ENCODE measurements around the gene SERP1. TPM values are rescaled to one million over a fixed set of nuclear protein-coding genes. Genes with fewer than 3 reads are reported as not detected.

Gene SERP1
- total RNA-seq, 1 donor from 2014 or later, result 237 TPM

DNA sequence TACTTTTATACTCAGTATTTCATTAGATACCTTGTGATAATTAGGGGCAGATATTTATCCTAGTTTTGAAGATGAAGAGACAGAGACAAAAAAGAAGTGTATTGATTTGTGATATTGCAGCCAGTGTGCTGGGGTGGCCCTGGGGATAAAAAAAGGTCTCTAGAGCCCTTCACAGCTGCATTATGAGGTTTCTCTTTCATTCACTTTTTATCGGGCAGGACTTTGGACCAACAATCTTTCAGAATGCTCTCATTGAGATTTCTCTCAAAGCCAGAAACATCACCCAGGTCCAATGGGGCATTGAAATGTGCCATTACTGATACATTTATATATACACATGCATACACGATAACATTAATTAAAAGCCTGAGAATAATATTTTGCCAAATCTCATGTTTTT lies 36.3 kb upstream of the SERP1 start:
- intact Hi-C loops (cut with DNase I), result no loop called here
- peaks cover 40 to 45% of the 10 kb centered on the region in 2 donors for H3K36me3 ChIP-seq

GRCh38 chr3:150581174-150581573 lies 34.9 kb upstream of the SERP1 start:
- Histone ChIP-seq H3K27me3 (no peaks in the 10 kb centered on the region), H3K4me1 (no peaks in the 10 kb centered on the region), H3K27ac (no peak overlapping the region), H3K36me3 (peaks cover 46 to 56% of the 10 kb centered on the region in 2 donors), H3K4me3 (no peak overlapping the region), H3K9me3 (no peaks in the 10 kb centered on the region)
- no peak for TF ChIP-seq CTCF (IDR thresholded peaks at IDR 0.05)
- intact Hi-C loops (cut with DNase I), result no loop called here
- DNase-seq (ENCODE audit: low spot score in 2 of 2), result no peak

More for the DNA sequence above, 36.3 kb upstream of the SERP1 start:
- Histone ChIP-seq H3K4me3 (no peak overlapping the region), H3K4me1 (no peaks in the 10 kb centered on the region), H3K9me3 (no peaks in the 10 kb centered on the region), H3K27ac (no peak overlapping the region), H3K27me3 (no peaks in the 10 kb centered on the region)
- DNase-seq (ENCODE audit: low spot score in 2 of 2), result no peak
- TF ChIP-seq CTCF (IDR thresholded peaks at IDR 0.05), result no peak

- no peak overlapping the region for H3K4me3 ChIP-seq
- no peak for TF ChIP-seq CTCF (IDR thresholded peaks at IDR 0.05)
- intact Hi-C loops (cut with DNase I), result no loop called here
- H3K27ac ChIP-seq, result no peak overlapping the region
- H3K36me3 ChIP-seq, result peaks cover 25 to 46% of the 10 kb centered on the region in 2 donors
- no peak for DNase-seq (ENCODE audit: low spot score in 2 of 2)
- H3K4me1 ChIP-seq, result no peaks in the 10 kb centered on the region
- H3K9me3 ChIP-seq, result no peaks in the 10 kb centered on the region
- H3K27me3 ChIP-seq, result no peaks in the 10 kb centered on the region
Measured at GRCh38 chr3:150577855-150578254, 31.6 kb upstream of the SERP1 start.

DNA sequence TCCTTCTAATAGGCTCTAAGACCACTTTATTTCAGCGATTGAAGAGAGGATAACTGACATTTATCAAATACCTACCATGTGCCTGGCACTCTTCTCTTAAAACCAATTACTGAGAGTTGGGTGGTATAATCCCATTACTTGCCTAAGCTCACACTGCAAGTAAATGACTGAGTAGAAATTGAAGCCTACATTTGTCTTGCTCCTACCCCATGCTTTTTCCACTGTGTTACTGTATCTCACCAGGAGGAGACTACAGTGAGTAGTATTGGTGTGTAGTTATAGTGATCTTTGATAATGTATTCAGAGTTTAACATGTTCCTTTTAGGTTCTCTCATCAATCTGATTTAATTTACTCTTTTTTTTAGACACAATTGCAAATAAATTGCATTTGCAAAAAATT lies 21.0 kb upstream of the SERP1 start:
- intact Hi-C loops (cut with DNase I), result no loop called here
- DNase-seq (ENCODE audit: low spot score in 2 of 2), result no peak
- peaks cover 20 to 48% of the 10 kb centered on the region in 2 donors for H3K36me3 ChIP-seq

DNA sequence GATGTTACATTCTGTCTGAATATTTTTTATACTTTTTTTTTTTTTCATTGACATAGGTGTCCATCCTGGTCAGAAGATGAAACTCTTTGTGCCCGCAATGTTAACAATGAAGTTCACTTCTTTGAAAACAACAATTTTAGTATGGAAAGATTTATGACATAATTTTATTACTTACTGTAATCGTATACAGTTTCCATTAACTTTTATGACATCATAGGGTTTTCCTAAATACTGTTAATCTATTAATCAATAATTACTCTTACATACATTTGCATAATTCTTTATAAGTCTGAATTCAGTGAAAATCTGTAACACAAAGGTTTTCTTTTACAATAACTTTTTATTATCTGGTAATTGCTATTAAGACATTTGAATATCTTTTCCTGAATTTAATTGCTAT lies 17.9 kb upstream of the SERP1 start:
- H3K9me3 ChIP-seq, result no peaks in the 10 kb centered on the region
- no peaks in the 10 kb centered on the region for H3K4me1 ChIP-seq
- no peak for TF ChIP-seq CTCF (IDR thresholded peaks at IDR 0.05)
- intact Hi-C loops (cut with DNase I), result no loop called here
- peaks cover 5 to 25% of the 10 kb centered on the region in 2 donors for H3K36me3 ChIP-seq
- no peak overlapping the region for H3K4me3 ChIP-seq
- no peak for DNase-seq (ENCODE audit: low spot score in 2 of 2)
- no peak overlapping the region for H3K27ac ChIP-seq
- no peaks in the 10 kb centered on the region for H3K27me3 ChIP-seq

More for the DNA sequence above, 21.0 kb upstream of the SERP1 start:
- Histone ChIP-seq H3K27ac (no peak overlapping the region), H3K4me1 (no peaks in the 10 kb centered on the region), H3K27me3 (no peaks in the 10 kb centered on the region), H3K4me3 (no peak overlapping the region), H3K9me3 (no peaks in the 10 kb centered on the region)
- TF ChIP-seq CTCF (IDR thresholded peaks at IDR 0.05), result no peak

- H3K9me3 ChIP-seq, result no peaks in the 10 kb centered on the region
- no peak for DNase-seq (ENCODE audit: low spot score in 2 of 2)
- H3K36me3 ChIP-seq, result peaks cover 23 to 27% of the 10 kb centered on the region in 2 donors
- H3K27me3 ChIP-seq, result no peaks in the 10 kb centered on the region
- H3K27ac ChIP-seq, result no peak overlapping the region
- TF ChIP-seq CTCF (IDR thresholded peaks at IDR 0.05), result no peak
- H3K4me1 ChIP-seq, result no peaks in the 10 kb centered on the region
- no peak overlapping the region for H3K4me3 ChIP-seq
- intact Hi-C loops (cut with DNase I), result no loop called here
Measured at GRCh38 chr3:150557725-150558124, 11.4 kb upstream of the SERP1 start.

Data from ascending aorta (tissue), 2 donors.